Myocyte (in vitro differentiated cells): Measurements from ENCODE around the gene KRTAP21-3. TPM values are rescaled to one million over a fixed set of nuclear protein-coding genes. Genes with fewer than 3 reads are reported as not detected.

Experiments used
- total RNA-seq: library from RNA; depleted of rRNA; stranded (reverse); fragments of >200 nt; gene quantifications from 2 replicates; pipeline ENCODE4 v1.2.3, GENCODE V29; 2014

KRTAP21-3 gene
- total RNA-seq, 1 donor from 2014 or later = not detected

Other genes starting within 250 kb of the KRTAP21-3 start
- not detected in 2 replicates for gene KRTAP19-1, start 238.4 kb downstream of the KRTAP21-3 start, total RNA-seq
- gene KRTAP19-2, start 231.3 kb downstream of the KRTAP21-3 start, total RNA-seq = not detected in 2 replicates
- not detected in 2 replicates for gene KRTAP19-3, start 226.8 kb downstream of the KRTAP21-3 start, total RNA-seq
- gene KRTAP19-4, start 221.6 kb downstream of the KRTAP21-3 start, total RNA-seq = not detected in 2 replicates
- not detected in 2 replicates for gene KRTAP19-5, start 216.6 kb downstream of the KRTAP21-3 start, total RNA-seq
- not detected in 2 replicates for gene KRTAP19-6, start 176.9 kb downstream of the KRTAP21-3 start, total RNA-seq
- not detected in 2 replicates for gene KRTAP19-7, start 157.5 kb downstream of the KRTAP21-3 start, total RNA-seq
- not detected in 2 replicates for gene KRTAP22-2, start 128.4 kb downstream of the KRTAP21-3 start, total RNA-seq
- gene KRTAP6-3, start 126.3 kb downstream of the KRTAP21-3 start, total RNA-seq = not detected in 2 replicates
- gene KRTAP6-2, start 119.9 kb downstream of the KRTAP21-3 start, total RNA-seq = not detected in 2 replicates
- not detected in 2 replicates for gene KRTAP22-1, start 117.7 kb downstream of the KRTAP21-3 start, total RNA-seq
- not detected in 2 replicates for gene KRTAP6-1, start 104.8 kb downstream of the KRTAP21-3 start, total RNA-seq
- not detected in 2 replicates for gene KRTAP20-1, start 102.4 kb downstream of the KRTAP21-3 start, total RNA-seq
- not detected in 2 replicates for gene KRTAP20-4, start 98.2 kb downstream of the KRTAP21-3 start, total RNA-seq
- gene KRTAP20-2, start 83.6 kb downstream of the KRTAP21-3 start, total RNA-seq = not detected in 2 replicates
- gene KRTAP20-3, start 75.9 kb downstream of the KRTAP21-3 start, total RNA-seq = not detected in 2 replicates
- gene KRTAP21-2, start 28.5 kb upstream of the KRTAP21-3 start, total RNA-seq = not detected in 2 replicates
- gene KRTAP21-1, start 36.7 kb upstream of the KRTAP21-3 start, total RNA-seq = not detected in 2 replicates
- not detected in 2 replicates for gene KRTAP8-1, start 94.5 kb upstream of the KRTAP21-3 start, total RNA-seq
- gene KRTAP7-1, start 111.0 kb upstream of the KRTAP21-3 start, total RNA-seq = not detected in 2 replicates
- not detected in 2 replicates for gene KRTAP11-1, start 162.8 kb upstream of the KRTAP21-3 start, total RNA-seq